Inferior parietal cortex (tissue), 1 donor: Measurements from ENCODE around the gene G3BP2.
"Not testable (repeated sequence)": the region's sequence is repeated elsewhere in the genome, so short reads cannot be mapped to it uniquely, and the experiment has no call there.

Experiments used
- DNase-seq: peaks from one replicate; pipeline ENCODE4 v3.0.0-alpha.2; 2016; ENCODE audit errors: extremely low spot score

Gene G3BP2

DNA sequence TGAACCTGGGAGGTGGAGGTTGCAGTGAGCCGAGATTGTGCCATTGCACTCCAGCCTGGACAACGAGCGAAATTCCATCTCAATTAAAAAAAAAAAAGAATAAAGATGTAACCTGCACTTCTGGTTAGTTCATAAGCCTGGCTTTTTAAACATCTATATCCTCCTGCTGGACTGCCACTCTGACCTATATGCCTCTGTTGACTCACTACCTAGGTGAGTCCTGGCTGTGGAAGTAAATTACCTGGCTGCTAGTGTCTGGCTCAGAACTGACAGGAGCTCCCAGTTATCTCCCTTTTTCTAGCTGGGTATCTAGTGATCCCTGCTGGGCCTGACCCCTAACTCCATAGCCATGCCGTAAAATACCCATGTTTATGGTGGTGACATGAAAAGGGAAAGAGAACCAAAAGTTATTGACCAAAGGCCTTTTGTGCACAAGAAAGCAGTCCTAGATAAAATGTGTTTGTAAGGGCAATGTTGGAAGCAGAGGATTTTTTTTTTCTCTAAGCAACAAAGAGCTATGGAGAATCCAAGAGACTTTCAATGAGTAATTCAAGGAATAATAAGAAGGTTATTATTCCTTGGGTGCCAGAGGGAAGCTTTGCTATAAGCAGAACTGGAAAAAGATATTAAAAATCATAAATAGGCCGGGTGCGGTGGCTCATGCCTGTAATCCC lies 10.4 kb upstream of the G3BP2 start:
- DNase-seq, result no peak

DNA sequence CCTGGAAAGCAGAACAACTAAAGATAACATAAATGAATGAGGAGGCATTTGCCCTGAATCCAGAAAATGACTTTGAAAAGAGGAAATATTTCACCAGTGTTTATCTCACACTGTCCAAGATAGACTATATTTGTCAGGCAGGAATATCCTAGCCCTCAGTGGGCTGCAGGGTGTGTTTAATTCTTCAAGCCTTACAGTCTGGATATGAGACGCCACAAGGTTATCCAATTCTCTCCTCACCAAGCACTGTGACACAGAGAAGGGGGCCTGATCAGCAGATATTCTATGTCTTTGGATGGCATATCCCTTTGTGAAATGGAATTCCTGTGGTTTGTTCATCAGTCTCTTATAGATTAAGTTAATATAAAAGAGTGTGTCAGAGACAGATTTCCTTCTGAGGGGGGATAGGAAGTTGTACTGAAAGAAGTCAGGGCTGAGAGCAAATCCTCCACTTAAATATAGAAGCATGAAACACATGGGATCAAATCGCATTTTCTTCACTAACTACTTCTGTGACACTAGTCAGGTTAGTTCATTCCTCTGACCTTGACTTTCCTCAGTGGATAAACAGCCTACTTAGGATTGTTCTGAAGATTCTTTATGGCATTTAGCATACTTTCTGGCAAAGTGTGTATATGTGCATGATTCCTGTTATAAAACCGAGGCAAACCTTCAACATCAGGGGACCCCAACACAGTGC lies 6.8 kb upstream of the G3BP2 start:
- DNase-seq, result no peak

DNA sequence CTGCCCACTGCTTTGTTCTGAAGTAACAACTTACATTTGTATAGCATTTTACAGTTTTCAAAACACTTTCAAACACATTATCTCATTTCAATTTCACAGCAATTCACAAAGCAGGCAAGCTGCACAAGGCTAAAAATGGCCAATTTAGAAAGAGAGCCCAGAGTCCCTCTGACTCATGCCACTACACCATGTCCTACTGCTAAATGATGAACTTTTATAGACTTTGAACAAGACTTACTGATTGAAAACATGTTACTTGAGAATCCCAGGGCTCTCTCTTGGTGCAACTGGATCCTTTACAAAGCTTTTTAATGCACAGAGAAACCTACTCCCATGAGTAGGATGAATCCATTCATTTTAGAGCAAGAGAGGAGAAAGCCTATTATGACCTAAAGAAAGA lies 5.8 kb upstream of the G3BP2 start:
- no peak for DNase-seq

DNA sequence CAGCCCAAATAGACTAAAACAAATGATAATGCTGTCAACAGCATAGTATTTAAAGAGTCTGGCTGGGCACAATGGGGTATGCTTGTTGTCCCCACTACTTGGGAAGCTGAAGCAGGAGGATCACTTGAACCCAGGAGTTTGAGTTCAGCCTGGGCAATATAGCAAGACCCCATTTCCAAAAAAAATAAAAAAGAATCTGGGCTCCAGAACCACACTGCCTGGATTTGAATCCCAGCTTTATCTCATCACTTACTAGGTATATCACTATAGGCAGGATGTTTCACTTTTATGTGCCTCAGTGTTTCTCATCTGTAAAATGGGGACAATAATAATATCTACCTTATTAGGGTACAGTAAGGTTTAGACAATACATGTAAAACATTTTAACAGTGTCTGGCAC lies 5.3 kb upstream of the G3BP2 start:
- no peak for DNase-seq

DNA sequence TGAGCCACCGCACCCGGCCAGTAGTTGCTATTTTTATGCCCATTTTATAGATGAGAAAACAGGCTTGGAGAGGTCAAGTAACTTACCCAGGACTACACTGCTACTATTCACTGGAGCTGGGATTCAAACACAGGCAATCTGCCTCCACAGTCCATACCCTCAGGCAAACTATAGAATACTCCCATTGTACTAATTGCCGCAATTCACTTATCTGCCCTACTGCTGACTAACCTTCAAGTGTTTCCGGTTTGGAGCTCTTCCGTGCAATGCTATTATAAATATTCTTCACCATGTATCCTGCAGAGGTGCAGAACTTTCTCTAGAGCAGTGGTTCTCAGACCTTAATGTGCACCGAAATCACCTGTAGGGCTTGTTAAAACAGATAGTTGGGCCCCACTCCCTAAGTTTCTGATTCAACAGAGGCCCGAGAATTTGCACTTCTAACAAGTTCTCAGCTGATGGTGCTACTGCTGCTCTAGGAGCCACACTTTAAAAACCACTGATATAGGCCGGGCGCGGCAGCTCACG lies 1.9 kb upstream of the G3BP2 start:
- DNase-seq, result no peak

DNA sequence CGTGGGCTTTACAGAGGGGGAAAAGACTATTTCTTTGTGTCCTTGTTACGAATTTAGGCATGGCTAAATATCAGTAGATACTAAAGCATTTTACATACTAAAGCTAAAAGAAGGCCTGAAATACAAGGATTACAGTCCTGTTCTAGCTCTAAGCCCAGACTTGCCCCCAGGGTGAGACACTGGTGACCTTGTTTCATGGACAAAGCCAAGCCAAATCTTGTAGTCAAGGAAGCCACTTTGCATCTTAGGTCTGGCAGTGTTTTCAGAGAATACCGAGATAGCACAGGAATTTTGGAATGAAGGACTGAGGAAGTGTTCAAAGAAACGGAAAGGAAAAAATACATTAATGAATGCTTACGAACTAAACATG lies 733 bp upstream of the G3BP2 start:
- DNase-seq, result no peak

DNA sequence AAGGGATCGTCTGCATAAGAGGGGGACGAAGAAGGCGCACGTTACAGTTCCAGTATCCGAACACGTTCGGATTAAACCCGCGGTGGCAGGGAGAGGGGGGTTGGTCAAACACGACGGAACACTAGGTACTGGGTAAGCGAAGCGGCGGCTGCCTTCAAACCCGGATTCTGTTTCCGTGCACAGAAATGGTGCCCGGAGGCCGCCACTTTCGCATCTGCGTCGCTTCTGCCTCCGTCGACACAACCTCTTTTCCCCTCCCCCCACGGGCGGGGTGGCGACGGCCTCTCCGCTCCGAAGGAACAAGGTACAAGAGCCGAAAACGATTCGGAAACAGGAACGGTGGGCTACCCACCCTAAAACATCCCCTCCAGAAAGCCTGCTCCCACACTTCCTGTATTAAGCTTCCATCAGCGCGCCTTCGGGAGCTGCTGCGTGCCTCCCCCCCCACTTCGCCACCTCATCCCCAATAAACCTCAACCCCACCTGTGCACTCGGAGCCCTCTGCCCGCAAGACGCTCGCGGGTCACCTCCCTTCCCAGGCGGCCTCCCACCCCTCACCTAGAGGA lies 667 bp downstream of the G3BP2 start:
- DNase-seq, result peak; percentile 66

DNA sequence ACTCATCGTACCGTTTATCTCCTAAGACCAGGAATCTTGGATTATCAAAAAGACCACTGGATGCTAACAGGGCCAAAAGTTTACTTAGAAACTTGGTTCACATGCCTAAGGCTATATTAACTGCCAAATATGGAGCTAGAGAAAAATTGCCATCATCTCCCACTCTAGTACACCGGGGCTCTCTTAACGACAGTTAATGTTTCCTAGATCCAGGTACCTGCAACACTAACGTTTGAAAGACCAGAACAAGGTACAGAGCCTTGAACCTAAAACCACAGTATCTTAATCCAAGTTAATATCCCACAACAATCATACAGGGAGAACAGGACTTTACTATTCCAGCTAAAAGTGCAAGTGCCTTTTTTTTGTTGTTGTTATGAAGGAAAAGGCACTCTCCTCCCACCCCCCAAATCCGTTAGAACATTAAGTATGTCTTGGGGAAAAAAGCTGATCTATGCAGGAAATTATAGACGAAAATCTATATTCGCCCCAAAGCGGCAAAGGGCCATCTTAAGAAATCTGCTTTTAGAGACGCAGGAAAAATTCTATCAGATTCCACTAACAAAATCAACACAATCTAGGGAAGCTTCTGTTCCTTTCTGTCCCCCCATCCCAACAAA lies 1.3 kb downstream of the G3BP2 start:
- DNase-seq, result no peak

DNA sequence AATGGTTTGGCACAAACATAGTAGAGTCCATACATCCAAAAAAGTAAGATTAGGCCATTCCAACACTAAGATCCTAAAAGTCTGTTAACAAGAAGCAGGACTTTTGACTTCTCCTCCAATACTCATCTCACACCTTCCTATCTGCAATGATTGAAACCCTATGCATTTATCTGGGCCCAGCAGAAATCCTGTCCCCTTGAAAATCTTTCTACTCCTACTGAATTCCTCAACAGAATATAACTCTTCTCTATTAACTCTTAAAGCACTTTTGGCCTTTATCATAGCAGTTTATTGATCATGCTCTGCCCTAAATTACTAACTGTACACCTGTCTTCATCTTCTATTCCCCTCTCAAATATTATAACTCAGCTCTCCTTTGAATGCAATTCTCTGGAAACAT lies 4.6 kb downstream of the G3BP2 start:
- no peak for DNase-seq

DNA sequence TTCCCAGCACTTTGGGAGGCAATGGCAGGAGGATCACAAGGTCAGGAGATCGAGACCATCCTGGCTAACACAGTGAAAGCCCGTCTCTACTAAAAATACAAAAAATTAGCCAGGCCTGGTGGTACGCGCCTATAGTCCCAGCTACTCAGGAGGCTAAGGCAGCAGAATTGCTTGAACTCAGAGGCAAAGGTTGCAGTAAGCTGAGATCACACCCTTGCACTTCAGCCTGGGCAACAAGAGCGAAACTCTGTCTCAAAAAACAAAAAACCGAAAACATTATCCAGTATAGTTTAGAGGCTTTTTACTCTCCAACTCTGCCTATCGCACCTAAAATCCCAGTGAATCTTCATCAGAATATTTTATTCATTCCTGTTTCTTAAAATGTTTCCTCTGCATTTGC lies 5.6 kb downstream of the G3BP2 start:
- DNase-seq, result not testable (repeated sequence)

DNA sequence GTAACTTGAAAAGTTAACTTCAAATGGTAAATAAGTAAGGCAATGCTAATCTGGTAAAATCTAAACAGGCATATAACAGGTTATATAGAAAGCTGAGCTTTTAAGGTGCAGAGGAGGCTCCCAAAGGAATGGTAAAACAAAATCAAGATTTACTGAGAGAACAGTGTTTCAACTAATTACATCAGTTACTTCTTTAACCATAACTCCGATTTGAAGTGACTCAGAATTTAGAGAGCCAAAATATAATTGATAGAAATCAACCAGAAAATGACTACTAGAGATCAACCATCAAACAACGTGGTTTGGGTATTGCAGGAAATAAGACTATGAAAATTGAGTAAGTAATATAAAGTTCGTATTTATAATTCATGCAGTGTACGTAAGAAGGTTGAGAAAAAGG lies 6.9 kb downstream of the G3BP2 start:
- no peak for DNase-seq

DNA sequence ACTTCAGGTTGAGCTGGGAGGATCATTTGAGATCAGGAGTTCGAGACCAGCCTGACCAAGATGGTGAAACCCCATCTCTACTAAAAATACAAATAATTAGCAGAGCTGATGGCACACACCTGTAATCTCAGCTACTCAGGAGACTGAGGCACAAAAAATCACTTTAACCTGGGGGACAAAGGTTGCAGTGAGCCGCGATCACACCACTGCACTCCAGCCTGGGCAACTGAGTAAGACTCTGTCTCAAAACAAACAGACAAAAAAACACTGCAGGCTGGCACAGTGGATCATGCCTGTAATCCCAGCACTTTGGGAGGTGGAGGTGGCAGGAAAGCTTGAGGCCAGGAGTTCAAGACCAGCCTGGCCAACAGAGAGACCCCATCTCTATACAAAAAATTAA lies 8.6 kb downstream of the G3BP2 start:
- not testable (repeated sequence) for DNase-seq

DNA sequence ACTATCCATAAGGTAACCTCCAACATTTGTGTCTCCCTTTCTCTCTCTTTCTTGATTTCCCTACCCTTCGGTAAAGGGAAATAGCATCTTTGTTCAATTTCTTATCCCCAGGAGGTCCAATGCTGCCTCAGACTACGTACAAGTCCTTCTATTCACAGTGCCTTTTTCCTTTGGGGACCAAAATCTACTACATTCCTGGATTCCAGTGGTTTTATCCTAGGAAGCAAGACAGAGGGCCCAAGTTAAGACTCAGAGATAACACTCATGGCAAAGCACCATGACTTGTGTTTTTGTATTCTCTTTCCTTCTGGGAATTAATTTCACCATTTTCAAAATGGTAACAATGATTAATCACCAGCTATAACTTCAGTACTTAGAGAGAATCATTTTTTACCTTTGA lies 10.6 kb downstream of the G3BP2 start:
- no peak for DNase-seq

DNA sequence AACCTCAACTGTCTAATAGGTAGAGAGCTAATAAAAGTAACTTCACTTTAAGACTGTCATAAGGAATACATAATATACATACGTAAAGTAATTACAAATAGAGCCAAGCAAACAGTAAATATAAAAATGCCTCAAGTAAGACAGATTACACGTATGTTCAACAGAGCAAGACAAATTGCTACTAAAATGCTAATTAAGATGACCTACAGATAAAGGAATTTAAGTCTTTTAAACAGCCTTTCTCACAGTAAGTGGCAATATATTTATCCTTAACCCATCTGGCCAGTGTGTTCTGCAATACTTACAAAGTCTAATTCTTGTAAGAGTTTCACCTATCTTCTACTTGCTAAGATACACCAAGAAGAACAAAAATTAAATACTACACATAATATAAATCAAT lies 12.7 kb downstream of the G3BP2 start:
- no peak for DNase-seq

DNA sequence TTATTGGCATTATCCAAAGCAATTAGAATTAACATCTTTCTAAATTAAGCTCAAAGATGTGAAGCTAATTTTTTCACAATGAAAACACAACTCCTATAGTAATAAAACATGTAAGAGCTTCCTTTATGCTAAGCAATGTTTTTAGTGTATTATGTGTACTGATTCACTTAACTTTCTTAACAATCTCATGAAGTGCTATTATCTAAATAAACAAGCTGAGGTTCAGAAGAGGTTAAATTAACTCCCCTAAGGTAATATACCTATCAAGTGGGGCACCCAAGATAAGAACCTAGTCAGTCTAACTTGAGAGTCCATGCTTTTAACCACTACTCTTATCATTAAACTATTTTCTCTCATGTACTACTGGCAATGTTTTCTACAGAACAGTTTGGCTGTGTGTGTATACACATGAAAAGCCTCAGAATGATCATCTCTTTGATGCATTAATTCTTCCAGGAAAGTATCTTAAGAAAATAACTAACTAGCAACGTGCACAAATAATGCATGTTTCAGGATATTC lies 13.6 kb downstream of the G3BP2 start:
- no peak for DNase-seq

DNA sequence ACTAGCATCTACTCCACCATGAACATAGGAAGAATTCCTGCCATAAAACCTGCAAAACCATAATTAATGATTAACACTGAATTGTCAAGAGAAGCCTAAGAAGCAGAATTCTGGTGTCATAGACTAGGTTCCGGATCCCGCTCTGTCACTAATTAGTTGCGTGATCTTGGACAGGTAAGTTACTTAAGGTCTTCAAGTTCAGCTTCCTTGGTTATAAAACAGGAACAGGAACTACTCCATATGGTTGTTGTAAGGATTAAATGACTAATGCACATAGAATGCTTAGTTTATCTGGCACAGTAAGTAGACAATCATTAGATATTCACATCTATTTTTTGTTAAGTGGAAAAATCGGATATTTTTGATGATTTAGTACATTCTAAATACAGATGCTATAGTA lies 14.3 kb downstream of the G3BP2 start:
- DNase-seq, result no peak

DNA sequence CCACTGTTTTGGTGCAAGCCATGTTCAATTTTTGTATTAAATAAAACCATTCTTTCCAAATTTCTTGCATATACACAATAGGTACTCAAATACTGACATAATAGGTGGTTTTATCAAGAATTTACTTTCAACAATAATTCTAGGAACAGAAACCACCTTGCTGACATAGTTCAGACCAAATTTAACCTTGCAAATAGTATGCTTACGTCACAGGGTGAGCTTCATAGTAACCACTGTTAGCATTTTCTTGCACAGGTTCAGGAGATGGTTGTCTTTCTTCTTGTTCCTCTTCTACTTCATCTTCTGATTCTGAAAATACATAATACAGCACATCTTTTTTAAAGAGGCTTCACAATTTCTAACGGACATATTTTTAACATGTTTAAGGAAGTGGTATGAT lies 17.6 kb downstream of the G3BP2 start:
- no peak for DNase-seq

DNA sequence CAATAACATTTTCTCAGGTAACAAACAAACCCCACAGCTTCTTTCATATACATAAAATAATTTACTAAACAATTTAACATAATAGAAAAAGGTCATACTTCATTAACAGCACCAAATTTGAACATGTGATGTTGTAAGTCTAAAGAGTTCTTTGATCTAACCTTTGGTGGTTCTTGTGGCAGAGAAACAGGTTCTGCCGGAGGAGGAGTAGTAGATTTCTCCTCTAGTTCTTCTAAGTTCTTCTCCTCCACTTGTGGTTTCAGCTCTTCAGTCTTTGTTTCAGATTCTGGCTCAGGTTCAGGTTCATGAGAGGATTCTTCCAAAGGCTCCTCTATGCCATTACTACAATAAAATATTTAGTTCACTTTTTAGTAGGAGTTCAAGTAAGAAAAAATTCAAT lies 18.3 kb downstream of the G3BP2 start:
- DNase-seq, result no peak

DNA sequence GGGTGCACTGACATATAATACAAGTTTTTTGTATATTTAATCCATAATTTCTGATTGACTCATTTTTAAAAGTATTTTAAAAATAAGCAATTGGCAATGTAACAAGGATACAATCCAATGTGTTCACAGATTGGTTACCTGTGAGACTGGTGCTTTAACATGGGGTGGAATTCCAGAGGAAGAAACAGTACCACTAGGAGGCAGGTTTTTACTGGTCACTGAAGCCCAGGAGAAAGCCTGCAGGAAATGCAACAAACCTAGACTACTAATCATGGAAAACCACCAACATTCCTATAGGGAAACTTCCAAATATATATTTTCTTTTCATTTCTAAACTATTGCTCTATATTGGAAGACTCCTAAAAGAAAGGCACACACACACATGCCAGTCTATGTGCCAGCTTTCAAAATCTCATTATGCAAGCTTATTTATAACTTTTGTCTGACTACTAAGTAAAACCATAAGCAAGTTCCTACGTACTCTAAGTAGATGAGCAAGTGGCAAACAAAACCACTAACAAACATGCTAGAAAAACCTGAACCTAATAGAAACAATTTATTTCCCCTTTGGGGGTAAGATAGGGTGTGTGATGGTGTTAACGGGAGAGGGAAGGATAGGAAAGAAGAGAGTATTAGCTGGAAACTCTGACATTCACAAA lies 19.2 kb downstream of the G3BP2 start:
- no peak for DNase-seq

DNA sequence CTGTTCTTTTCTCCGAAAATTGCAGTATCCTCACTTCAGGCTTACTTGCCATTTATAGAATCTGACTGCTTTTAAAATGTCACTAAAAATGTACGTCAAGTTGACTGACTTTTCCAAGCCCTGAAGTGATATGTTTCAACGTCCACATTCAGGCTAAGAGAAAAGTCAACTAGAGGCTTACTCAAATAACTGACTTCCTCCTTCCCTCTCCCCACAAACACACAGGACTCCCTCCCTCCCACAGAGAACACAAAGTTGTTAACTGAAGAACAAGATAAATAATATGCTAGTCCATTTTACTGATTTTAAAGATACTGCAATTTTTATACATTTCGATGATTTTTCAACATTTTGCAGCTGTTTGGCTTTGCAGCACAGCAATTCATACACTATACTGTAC lies 29.1 kb downstream of the G3BP2 start:
- no peak for DNase-seq

DNA sequence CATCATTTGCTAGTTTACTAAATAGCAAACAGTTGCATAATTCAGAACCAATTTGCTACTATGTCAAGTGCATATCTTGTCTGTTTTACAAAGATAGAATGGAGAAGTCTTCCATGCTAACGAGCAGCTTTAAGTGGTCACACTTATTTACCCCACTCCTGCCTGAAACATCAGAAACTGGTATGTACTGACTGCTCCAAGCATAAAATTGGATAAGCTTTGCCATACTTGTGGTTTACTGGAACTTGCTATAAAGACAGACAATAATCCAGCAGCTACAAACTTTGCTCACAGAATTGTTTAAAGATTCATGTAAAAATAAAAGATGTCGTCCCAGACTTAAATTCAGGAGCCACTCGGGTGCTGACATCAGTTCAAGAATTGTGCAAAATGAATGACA lies 29.6 kb downstream of the G3BP2 start:
- no peak for DNase-seq

DNA sequence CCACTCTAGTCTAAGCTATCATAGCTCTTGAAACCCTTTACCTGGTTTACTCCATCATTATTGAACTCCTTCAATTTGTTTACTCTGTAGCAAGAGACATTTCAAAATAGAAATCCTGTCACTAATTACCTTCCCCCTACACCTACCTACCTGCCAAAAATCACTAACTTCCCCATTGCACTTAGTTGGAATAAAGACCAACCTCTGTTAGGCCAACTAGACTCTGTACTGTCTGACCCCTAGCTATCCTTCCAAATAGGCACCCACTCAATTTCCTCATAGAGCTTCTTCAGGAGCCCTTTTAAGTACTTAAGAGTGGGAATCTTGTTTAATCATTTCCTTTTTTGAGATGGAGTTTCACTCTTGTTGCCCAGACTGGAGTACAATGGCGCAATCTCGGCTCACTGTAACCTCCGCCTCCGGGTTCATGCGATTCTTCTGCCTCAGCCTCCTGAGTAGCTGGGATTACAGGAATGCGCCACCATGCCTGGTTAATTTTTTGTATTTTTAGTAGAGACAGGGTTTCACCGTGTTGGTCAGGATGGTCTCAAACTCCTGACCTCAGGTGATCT lies 34.0 kb downstream of the G3BP2 start:
- DNase-seq, result no peak
